GM12878 (cell line): Measurements from ENCODE around the gene GUCY1B1. TPM values are rescaled to one million over a fixed set of nuclear protein-coding genes. Genes with fewer than 3 reads are reported as not detected.

Experiments
- ATAC-seq: fragments of 200-7000 bp; cut with Tn5 transposase; 3 replicates; pipeline ENCODE4 v1.9.1; 2020; ENCODE audit warnings: mild to moderate bottlenecking, moderate library complexity
- BruUV-seq: library from RNA; stranded (reverse); fragments of 400-500 nt; replicated peaks from 2 replicates; lab custom pipeline; 2021; lab: Mats Ljungman, UMichigan
- CTCF ChIA-PET: fragments of 300-600 bp; sonication (Branson Sonifier 250); formaldehyde crosslinking; extraction: SDS; loops from one replicate; lab custom pipeline; 2021; ENCODE audit warnings: inconsistent platforms; lab: Yijun Ruan, JAX
- POLR2A ChIA-PET: fragments of 350-600 bp; formaldehyde crosslinking; extraction: SDS; loops from one replicate; lab custom pipeline; 2021; ENCODE audit warnings: inconsistent platforms; lab: Charles Lee
- RAD21 ChIA-PET: fragments of 300-600 bp; sonication (Branson Sonifier 250); formaldehyde crosslinking; loops from one replicate; lab custom pipeline; 2023; ENCODE audit warnings: antibody characterized with exemption; ENCODE audit not compliant: unreplicated experiment; lab: Charles Lee
- SMC1A ChIA-PET: fragments of 300-600 bp; sonication (Branson Sonifier 250); formaldehyde crosslinking; loops from one replicate; lab custom pipeline; 2023; ENCODE audit not compliant: unreplicated experiment, uncharacterized antibody; lab: Charles Lee
- DNase-seq: peaks from one replicate; pipeline ENCODE4 v3.0.0-alpha.2; 2011; ENCODE audit warnings: low read depth, low spot score
- FAIRE-seq: peaks from 3 replicates; lab custom pipeline; 2011; peaks lifted over from hg19 to GRCh38; lab: Jason Lieb, UNC
- H2AFZ ChIP-seq: 2 replicates; pipeline ENCODE4 v1.6.0; 2011; ENCODE audit warnings: low read depth, low read length, control low read depth; ENCODE audit not compliant: control insufficient read depth
- H3K27ac ChIP-seq: 2 replicates; pipeline ENCODE4 v1.5.1; 2011; ENCODE audit warnings: control low read depth; ENCODE audit not compliant: control insufficient read depth, insufficient read depth
- H3K27me3 ChIP-seq, 2 experiments: replicated peaks in 1 of 2; 2 replicates each; pipeline versions ENCODE4 v1.6.0 to v1.6.1; 2011; ENCODE audit warnings: low read length in 1 of 2; ENCODE audit not compliant: control insufficient read depth in 2 of 2, insufficient read depth in 2 of 2
- H3K36me3 ChIP-seq, 2 experiments: 2 replicates each; pipeline ENCODE4 v1.5.1; 2011; ENCODE audit warnings: low read length in 1 of 2; ENCODE audit not compliant: control insufficient read depth in 2 of 2, insufficient read depth in 2 of 2
- H3K4me1 ChIP-seq: 2 replicates; pipeline ENCODE4 v1.6.1; 2011; ENCODE audit warnings: mild to moderate bottlenecking, low read length, moderate library complexity, mixed read lengths; ENCODE audit not compliant: control insufficient read depth, insufficient read depth
- H3K4me2 ChIP-seq: 2 replicates; pipeline ENCODE4 v1.6.0; 2011; ENCODE audit warnings: control low read depth; ENCODE audit not compliant: control insufficient read depth, insufficient read depth
- H3K4me3 ChIP-seq: fragments of 200-600 bp; sonication (generic); 2 replicates; pipeline ENCODE4 v1.5.1; 2016
- H3K79me2 ChIP-seq: 2 replicates; pipeline ENCODE4 v1.6.0; 2011; ENCODE audit warnings: low read length; ENCODE audit not compliant: control insufficient read depth, insufficient read depth
- H3K9ac ChIP-seq: 2 replicates; pipeline ENCODE4 v1.8.0; 2011; ENCODE audit warnings: low read length, control low read depth, mixed read lengths; ENCODE audit not compliant: control insufficient read depth, insufficient read depth
- H3K9me3 ChIP-seq: replicated peaks from 3 replicates; pipeline ENCODE4 v1.5.1; 2011; ENCODE audit warnings: mild to moderate bottlenecking, low read length; ENCODE audit not compliant: control insufficient read depth, insufficient read depth
- H4K20me1 ChIP-seq: 2 replicates; pipeline ENCODE4 v1.6.0; 2011; ENCODE audit not compliant: control insufficient read depth, insufficient read depth
- BCL11A ChIP-seq: IDR thresholded peaks from 2 replicates; pipeline ENCODE4 v1.6.1; 2011; ENCODE audit warnings: low read depth, low read length
- CBFB ChIP-seq: IDR thresholded peaks from 2 replicates; pipeline ENCODE4 v1.6.1; 2016; ENCODE audit warnings: antibody characterized with exemption, low read depth
- ETV6 ChIP-seq, 2 experiments: fragments of 450-650 bp in 1 of 2; IDR thresholded peaks in 1 of 2; conservative IDR thresholded peaks in 1 of 2; 2 replicates each; pipeline ENCODE4 v1.6.1; 2014; ENCODE audit warnings: antibody characterized with exemption in 1 of 2, borderline replicate concordance in 1 of 2, low read depth in 1 of 2, mild to moderate bottlenecking in 1 of 2, moderate library complexity in 1 of 2
- KDM1A ChIP-seq: fragments of 200-600 bp; sonication (generic); IDR thresholded peaks from 2 replicates; pipeline ENCODE4 v1.6.1; 2016; ENCODE audit warnings: borderline replicate concordance
- KLF5 ChIP-seq: fragments of 450-650 bp; IDR thresholded peaks from 2 replicates; pipeline ENCODE4 v1.6.1; 2014; ENCODE audit warnings: mild to moderate bottlenecking; ENCODE audit not compliant: partially characterized antibody
- MTA3 ChIP-seq: IDR thresholded peaks from 2 replicates; pipeline ENCODE4 v1.6.1; 2012; ENCODE audit warnings: low read length, inconsistent platforms, borderline replicate concordance
- STAT3 ChIP-seq: IDR thresholded peaks from 2 replicates; pipeline ENCODE4 v1.6.1; 2011; ENCODE audit warnings: low read depth, low read length, improper control_type of control experiment
- WGBS: methylation state at CpG from one replicate; pipeline ENCODE4 v1.1.6; 2016; ENCODE audit warnings: low lambda C conversion rate; ENCODE audit not compliant: insufficient replicate concordance, insufficient coverage; ENCODE audit errors: missing lambda C conversion rate; 5-methylcytosine and 5-hydroxymethylcytosine counted together
- in situ Hi-C: fragments of 300-500 bp; cut with MboI; formaldehyde crosslinking; loops from 9 replicates; pipeline ENCODE4 v1.14.3; 2018; ENCODE audit warnings: mixed read lengths
- intact Hi-C: fragments of 100-400 bp; cut with micrococcal nuclease; formaldehyde crosslinking; loops from one replicate; pipeline ENCODE4 v1.14.2; 2022; ENCODE audit not compliant: unreplicated experiment
- polyA plus RNA-seq, 11 experiments: library from polyadenylated mRNA; depleted of rRNA in 4 of 11; unstranded in 6 of 11; stranded (reverse) in 5 of 11; fragments of >200 nt; fragmentation: Nextera tagmentation in 4 of 11; fragmentation: Illumina TruSeq in 1 of 11; extraction: Ambion mirVana in 4 of 11; extraction: Trizol in 1 of 11; gene quantifications; 1 replicate in 1 of 11; 2 replicates in 10 of 11; pipeline versions ENCODE4 v1.2.1 to v1.2.3, GENCODE V29; 2011 to 2016; ENCODE audit warnings: inconsistent platforms in 2 of 11, missing spikeins in 2 of 11, low read depth in 1 of 11
- total RNA-seq, 4 experiments: library from RNA; depleted of rRNA in 3 of 4; stranded (reverse); fragments of >200 nt in 3 of 4; fragmentation: Illumina TruSeq in 1 of 4; extraction: Trizol in 1 of 4; gene quantifications; 2 replicates each; pipeline versions ENCODE4 v1.2.1 to v1.2.3, GENCODE V29; 2013 to 2021
- TF ChIP-seq, protein P1 (sequence below): fragments of 450-650 bp; formaldehyde crosslinking; IDR thresholded peaks from 2 replicates; pipeline ENCODE4 v1.4.0; 2020; ENCODE audit warnings: mild to moderate bottlenecking, moderate library complexity

Gene GUCY1B1
- total and polyA plus RNA-seq, 10 of the 15 experiments (the other 5 are each of a cell fraction or from before 2014, with no cell fraction given) = 0.60 to 38.5 (median 1.4) TPM

DNA sequence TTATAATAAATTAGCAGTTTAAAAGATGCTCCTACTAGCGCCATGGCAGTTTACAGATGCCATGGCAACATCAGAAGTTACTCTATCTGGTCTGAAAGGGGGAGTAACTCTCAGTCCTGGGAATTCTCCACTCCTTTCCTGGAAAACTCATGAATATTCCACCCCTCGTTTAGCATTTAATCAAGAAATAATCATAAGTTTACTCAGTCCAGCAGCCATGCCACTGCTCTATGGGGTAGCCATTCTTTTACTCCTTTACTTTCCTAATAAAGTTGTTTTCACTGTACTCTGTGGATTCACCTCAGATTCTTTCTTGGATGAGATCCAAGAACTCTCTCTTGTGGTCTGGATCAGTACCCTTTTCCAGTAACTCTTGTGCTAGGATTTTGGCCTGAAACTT is 52.3 kb downstream of the GUCY1B1 start:
- H3K4me2 ChIP-seq = no peak overlapping the region
- ATAC-seq (no peak), FAIRE-seq (no peak), DNase-seq (no peak)
- no peak overlapping the region for H3K27ac ChIP-seq
- H3K4me1 ChIP-seq = no peaks in the 10 kb centered on the region
- SMC1A ChIA-PET = interaction anchor here (0.8 to 4.2 kb wide), 15 partner anchors 9 to 369 kb away, joined by 3 to 110 read pairs (median 4); partner anchors contain the start of gene CTSO
- no peak overlapping the region for H2AFZ ChIP-seq
- POLR2A ChIA-PET = interaction anchor here (3.3 kb wide), 1 partner anchor 142 kb away, joined by 21 read pairs; the partner anchor contains the start of gene CTSO
- intact Hi-C loops = loop anchor here (5.0 kb wide), 1 partner anchor 76 kb away; no protein-coding TSS in a partner anchor
- no peaks in the 10 kb centered on the region for H3K9me3 ChIP-seq
- H3K79me2 ChIP-seq = no peaks in the 10 kb centered on the region
- no peaks in the 10 kb centered on the region for H3K36me3 ChIP-seq
- no peak for TF ChIP-seq CBFB
- no peak overlapping the region for H3K9ac ChIP-seq
- in situ Hi-C loops = loop anchor here (25.0 kb wide), 1 partner anchor 1151 kb away; the partner anchor contains the start of gene PDGFC
- no peaks in the 10 kb centered on the region for H4K20me1 ChIP-seq
- RAD21 ChIA-PET = interaction anchor here (1.0 to 6.4 kb wide), 7 partner anchors 69 to 367 kb away, joined by 3 to 113 read pairs (median 4); partner anchors contain the start of gene CTSO
- H3K4me3 ChIP-seq = no peak overlapping the region
- WGBS = 17% methylated on average over 2 of the region's 2 CpGs
- CTCF ChIA-PET = interaction anchor here (0.8 to 6.4 kb wide), 16 partner anchors 7 to 368 kb away, joined by 3 to 186 read pairs (median 4); partner anchors contain the start of gene CTSO
- no peaks in the 10 kb centered on the region for H3K27me3 ChIP-seq
- BruUV-seq = no TSS peak

DNA sequence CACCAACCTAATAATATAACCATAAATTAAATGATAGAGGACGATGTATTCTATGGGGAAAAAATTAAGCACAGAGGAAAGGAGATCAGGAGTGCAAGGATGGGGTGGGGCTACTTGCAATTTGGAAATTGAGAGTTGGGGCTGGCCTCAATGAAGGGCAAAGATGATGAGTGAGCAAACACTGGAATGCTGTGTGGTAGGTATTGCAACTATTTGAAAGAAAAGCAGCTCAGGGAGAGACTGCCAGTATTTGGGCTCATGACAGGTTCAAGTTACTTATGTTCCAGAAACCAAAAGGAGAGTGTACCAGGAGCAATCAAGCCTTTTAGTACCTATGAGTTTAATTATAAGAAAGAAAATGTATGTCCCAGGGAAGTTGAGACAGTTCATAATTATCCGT is 59.8 kb downstream of the GUCY1B1 start:
- no peak overlapping the region for H2AFZ ChIP-seq
- SMC1A ChIA-PET = interaction anchor here (1.0 to 4.4 kb wide), 3 partner anchors 30 to 144 kb away, joined by 3 to 19 read pairs (median 4); partner anchors contain the start of gene CTSO
- no peaks in the 10 kb centered on the region for H3K4me1 ChIP-seq
- TF ChIP-seq ETV6 (conservative IDR thresholded peaks at IDR 0.05 in 1 of 2, IDR thresholded peaks at IDR 0.05 in 1 of 2; ENCODE audit: borderline replicate concordance in 1 of 2, low read depth in 1 of 2) (no peak), MTA3 (no peak), KDM1A (no peak), STAT3 (no peak), KLF5 (no peak), BCL11A (no peak)
- TF ChIP-seq, protein P1, sequence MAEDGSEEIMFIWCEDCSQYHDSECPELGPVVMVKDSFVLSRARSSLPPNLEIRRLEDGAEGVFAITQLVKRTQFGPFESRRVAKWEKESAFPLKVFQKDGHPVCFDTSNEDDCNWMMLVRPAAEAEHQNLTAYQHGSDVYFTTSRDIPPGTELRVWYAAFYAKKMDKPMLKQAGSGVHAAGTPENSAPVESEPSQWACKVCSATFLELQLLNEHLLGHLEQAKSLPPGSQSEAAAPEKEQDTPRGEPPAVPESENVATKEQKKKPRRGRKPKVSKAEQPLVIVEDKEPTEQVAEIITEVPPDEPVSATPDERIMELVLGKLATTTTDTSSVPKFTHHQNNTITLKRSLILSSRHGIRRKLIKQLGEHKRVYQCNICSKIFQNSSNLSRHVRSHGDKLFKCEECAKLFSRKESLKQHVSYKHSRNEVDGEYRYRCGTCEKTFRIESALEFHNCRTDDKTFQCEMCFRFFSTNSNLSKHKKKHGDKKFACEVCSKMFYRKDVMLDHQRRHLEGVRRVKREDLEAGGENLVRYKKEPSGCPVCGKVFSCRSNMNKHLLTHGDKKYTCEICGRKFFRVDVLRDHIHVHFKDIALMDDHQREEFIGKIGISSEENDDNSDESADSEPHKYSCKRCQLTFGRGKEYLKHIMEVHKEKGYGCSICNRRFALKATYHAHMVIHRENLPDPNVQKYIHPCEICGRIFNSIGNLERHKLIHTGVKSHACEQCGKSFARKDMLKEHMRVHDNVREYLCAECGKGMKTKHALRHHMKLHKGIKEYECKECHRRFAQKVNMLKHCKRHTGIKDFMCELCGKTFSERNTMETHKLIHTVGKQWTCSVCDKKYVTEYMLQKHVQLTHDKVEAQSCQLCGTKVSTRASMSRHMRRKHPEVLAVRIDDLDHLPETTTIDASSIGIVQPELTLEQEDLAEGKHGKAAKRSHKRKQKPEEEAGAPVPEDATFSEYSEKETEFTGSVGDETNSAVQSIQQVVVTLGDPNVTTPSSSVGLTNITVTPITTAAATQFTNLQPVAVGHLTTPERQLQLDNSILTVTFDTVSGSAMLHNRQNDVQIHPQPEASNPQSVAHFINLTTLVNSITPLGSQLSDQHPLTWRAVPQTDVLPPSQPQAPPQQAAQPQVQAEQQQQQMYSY (CRISPR knock-in tag) = no peak
- no peak overlapping the region for H3K4me2 ChIP-seq
- ATAC-seq (no peak), DNase-seq (no peak), FAIRE-seq (no peak)
- no peak overlapping the region for H3K9ac ChIP-seq
- H3K79me2 ChIP-seq = no peaks in the 10 kb centered on the region
- in situ Hi-C loops = loop anchor here (25.0 kb wide), 1 partner anchor 1144 kb away; the partner anchor contains the start of gene PDGFC
- no peaks in the 10 kb centered on the region for H4K20me1 ChIP-seq
- POLR2A ChIA-PET = no interaction called here
- no peaks in the 10 kb centered on the region for H3K36me3 ChIP-seq
- RAD21 ChIA-PET = no interaction called here
- H3K27me3 ChIP-seq = no peaks in the 10 kb centered on the region
- intact Hi-C loops = no loop called here
- no TSS peak for BruUV-seq
- 41% methylated on average over 2 of the region's 2 CpGs for WGBS
- no peaks in the 10 kb centered on the region for H3K9me3 ChIP-seq
- CTCF ChIA-PET = interaction anchor here (1.0 to 1.9 kb wide), 3 partner anchors 8 to 135 kb away, joined by 3 to 10 read pairs (median 4); partner anchors contain the start of gene CTSO
- H3K27ac ChIP-seq = no peak overlapping the region
- no peak overlapping the region for H3K4me3 ChIP-seq
